GM23338 (cell line): ENCODE measurements around the gene TBCD.

ENCODE experiments used
- CREB1 ChIP-seq: fragments of 250-450 bp; sonication (Bioruptor Pico); IDR thresholded peaks from 2 replicates; pipeline ENCODE4 v1.5.0; 2020; ENCODE audit warnings: low read depth, mild to moderate bottlenecking, moderate library complexity
- EZH2 ChIP-seq: fragments of 200-600 bp; sonication (generic); IDR thresholded peaks from one replicate; pipeline ENCODE4 v1.8.0; 2017; ENCODE audit warnings: antibody characterized with exemption, mild to moderate bottlenecking, low read depth; ENCODE audit not compliant: unreplicated experiment
- EZH2phosphoT487 ChIP-seq: fragments of 200-600 bp; sonication (generic); IDR thresholded peaks from one replicate; pipeline ENCODE4 v1.8.1; 2018; ENCODE audit warnings: antibody characterized with exemption; ENCODE audit not compliant: unreplicated experiment
- JUNB ChIP-seq: IDR thresholded peaks from one replicate; pipeline ENCODE4 v1.6.1; 2016; ENCODE audit warnings: antibody characterized with exemption; ENCODE audit not compliant: unreplicated experiment
- NANOG ChIP-seq: IDR thresholded peaks from 2 replicates; pipeline ENCODE4 v1.6.1; 2016; ENCODE audit warnings: antibody characterized with exemption, borderline replicate concordance
- POLR2AphosphoS5 ChIP-seq: IDR thresholded peaks from 2 replicates; pipeline ENCODE4 v1.6.1; 2016; ENCODE audit warnings: antibody characterized with exemption, low read depth
- STAT1 ChIP-seq: IDR thresholded peaks from one replicate; pipeline ENCODE4 v1.6.1; 2016; ENCODE audit warnings: antibody characterized with exemption; ENCODE audit not compliant: unreplicated experiment
- ZNF114 ChIP-seq: fragments of 250-450 bp; sonication (Bioruptor Pico); IDR thresholded peaks from 2 replicates; pipeline ENCODE4 v1.5.0; 2020; ENCODE audit warnings: mild to moderate bottlenecking, moderate library complexity
- ZNF331 ChIP-seq: fragments of 250-450 bp; sonication (Bioruptor Pico); IDR thresholded peaks from 2 replicates; pipeline ENCODE4 v1.5.0; 2020; ENCODE audit warnings: low read depth, mild to moderate bottlenecking, moderate library complexity
- TF ChIP-seq, protein P1 (sequence below), 2 experiments: fragments of 200-600 bp in 1 of 2; sonication (generic) in 1 of 2; conservative IDR thresholded peaks; 2 replicates each; pipeline versions ENCODE4 v1.5.1 to v1.6.1; 2016 to 2017; ENCODE audit warnings: antibody characterized with exemption in 2 of 2, low read depth in 2 of 2, mild to moderate bottlenecking in 2 of 2, moderate library complexity in 1 of 2
- TF ChIP-seq, protein P2 (sequence below): IDR thresholded peaks from one replicate; pipeline ENCODE4 v1.6.1; 2018; ENCODE audit warnings: antibody characterized with exemption; ENCODE audit not compliant: unreplicated experiment

DNA sequence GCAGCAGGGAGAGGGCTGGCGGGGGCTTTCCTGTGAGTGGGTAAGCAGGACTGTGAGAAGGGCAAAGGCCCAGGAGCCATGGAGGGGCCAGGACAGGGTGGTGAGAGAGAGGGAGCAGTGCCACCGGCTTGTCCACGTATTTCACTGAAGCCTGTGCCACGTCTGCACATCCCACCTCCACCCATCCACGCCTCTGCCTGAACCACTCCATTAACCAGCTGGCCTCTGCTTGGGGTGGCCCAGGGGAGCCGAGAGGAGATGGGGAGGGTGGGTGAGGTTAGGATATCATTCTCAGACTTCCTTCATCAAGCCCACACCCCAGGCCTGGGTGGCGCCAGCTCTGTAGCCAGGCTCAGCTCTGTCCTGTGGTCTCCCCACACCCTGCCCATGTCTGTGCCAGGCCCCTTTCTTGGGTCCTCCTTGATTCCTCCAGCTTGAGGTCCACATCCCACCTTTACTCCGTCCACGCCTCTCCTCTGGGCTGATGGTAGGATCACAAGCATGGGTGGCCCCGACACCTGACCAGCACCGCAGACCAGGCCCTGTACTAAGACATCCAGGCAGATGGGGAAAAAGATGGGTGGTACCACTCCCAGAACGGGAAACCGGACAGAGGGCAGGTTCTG is 19.6 kb upstream of the TBCD start:
- no peak for TF ChIP-seq NANOG
- TF ChIP-seq, protein P1, sequence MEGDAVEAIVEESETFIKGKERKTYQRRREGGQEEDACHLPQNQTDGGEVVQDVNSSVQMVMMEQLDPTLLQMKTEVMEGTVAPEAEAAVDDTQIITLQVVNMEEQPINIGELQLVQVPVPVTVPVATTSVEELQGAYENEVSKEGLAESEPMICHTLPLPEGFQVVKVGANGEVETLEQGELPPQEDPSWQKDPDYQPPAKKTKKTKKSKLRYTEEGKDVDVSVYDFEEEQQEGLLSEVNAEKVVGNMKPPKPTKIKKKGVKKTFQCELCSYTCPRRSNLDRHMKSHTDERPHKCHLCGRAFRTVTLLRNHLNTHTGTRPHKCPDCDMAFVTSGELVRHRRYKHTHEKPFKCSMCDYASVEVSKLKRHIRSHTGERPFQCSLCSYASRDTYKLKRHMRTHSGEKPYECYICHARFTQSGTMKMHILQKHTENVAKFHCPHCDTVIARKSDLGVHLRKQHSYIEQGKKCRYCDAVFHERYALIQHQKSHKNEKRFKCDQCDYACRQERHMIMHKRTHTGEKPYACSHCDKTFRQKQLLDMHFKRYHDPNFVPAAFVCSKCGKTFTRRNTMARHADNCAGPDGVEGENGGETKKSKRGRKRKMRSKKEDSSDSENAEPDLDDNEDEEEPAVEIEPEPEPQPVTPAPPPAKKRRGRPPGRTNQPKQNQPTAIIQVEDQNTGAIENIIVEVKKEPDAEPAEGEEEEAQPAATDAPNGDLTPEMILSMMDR (conservative IDR thresholded peaks at IDR 0.05; ENCODE audit: low read depth in 2 of 2): no peak
- no peak for TF ChIP-seq EZH2phosphoT487
- TF ChIP-seq POLR2AphosphoS5: no peak
- no peak for TF ChIP-seq EZH2
- TF ChIP-seq STAT1: no peak
- TF ChIP-seq, protein P2, sequence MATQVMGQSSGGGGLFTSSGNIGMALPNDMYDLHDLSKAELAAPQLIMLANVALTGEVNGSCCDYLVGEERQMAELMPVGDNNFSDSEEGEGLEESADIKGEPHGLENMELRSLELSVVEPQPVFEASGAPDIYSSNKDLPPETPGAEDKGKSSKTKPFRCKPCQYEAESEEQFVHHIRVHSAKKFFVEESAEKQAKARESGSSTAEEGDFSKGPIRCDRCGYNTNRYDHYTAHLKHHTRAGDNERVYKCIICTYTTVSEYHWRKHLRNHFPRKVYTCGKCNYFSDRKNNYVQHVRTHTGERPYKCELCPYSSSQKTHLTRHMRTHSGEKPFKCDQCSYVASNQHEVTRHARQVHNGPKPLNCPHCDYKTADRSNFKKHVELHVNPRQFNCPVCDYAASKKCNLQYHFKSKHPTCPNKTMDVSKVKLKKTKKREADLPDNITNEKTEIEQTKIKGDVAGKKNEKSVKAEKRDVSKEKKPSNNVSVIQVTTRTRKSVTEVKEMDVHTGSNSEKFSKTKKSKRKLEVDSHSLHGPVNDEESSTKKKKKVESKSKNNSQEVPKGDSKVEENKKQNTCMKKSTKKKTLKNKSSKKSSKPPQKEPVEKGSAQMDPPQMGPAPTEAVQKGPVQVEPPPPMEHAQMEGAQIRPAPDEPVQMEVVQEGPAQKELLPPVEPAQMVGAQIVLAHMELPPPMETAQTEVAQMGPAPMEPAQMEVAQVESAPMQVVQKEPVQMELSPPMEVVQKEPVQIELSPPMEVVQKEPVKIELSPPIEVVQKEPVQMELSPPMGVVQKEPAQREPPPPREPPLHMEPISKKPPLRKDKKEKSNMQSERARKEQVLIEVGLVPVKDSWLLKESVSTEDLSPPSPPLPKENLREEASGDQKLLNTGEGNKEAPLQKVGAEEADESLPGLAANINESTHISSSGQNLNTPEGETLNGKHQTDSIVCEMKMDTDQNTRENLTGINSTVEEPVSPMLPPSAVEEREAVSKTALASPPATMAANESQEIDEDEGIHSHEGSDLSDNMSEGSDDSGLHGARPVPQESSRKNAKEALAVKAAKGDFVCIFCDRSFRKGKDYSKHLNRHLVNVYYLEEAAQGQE: no peak
- no peak for TF ChIP-seq ZNF331
- no peak for TF ChIP-seq CREB1
- TF ChIP-seq JUNB: no peak
- no peak for TF ChIP-seq ZNF114 (CRISPR knock-in tag)
